GM15510 (cell line): ENCODE measurements around the gene MRPL2.

Experiments used
- POLR2A ChIP-seq: IDR thresholded peaks from 3 replicates; pipeline ENCODE4 v1.6.1; 2011; ENCODE audit warnings: borderline replicate concordance; ENCODE audit not compliant: insufficient read length; ENCODE audit errors: extremely low read depth

MRPL2 gene

DNA sequence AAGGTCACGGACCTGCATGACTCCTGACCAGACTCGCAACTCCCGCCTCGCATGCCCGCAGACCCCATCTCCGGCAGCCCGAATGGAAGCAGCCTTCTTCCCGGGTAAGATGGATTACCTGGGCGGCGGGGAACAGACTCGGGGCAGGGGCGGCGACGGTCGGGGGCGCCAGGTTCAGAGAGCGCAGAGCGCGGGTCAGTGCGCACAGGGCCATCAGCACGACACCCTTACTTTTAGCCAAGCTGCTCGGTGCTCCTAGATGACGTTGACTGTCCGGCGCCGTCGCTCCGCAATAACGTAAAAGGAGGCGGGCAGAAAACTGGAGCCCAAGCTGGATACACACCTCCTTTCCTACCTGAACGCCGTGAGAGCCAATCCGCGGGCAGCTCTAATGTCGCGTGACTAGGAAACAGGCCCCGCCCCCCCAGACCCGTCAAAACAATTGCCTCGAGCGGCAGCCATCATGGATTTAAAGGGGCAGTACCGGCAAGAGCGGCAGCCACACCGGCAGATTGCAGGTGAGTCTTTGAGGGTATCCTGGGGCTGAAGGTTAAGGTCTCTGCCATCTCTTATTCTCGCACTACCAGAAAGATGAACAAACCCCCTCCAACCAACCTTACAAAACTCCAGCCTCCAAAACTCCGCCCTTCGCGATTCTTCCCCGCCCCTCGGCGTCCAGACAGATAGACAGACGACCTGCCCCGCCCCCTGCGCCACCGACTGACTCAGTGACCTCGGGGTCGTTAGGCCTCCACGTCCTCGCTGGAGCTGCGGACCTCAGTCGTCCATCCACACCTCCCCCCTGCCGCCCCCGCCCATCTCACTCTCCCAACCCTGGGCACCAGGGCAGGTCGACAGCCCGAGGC is at the start of gene MRPL2, which contains the start of gene KLC4:
Gene MRPL2, minus strand, starts transcription at position 267 of the 866 bp plus-strand sequence. Its CDS starts 53 bp downstream, at position 214.
Gene KLC4, plus strand, starts transcription at position 464 of the 866 bp plus-strand sequence. CDS start 1,705 bp downstream, outside the sequence.
- TF ChIP-seq POLR2A, result peak; percentile 91

DNA sequence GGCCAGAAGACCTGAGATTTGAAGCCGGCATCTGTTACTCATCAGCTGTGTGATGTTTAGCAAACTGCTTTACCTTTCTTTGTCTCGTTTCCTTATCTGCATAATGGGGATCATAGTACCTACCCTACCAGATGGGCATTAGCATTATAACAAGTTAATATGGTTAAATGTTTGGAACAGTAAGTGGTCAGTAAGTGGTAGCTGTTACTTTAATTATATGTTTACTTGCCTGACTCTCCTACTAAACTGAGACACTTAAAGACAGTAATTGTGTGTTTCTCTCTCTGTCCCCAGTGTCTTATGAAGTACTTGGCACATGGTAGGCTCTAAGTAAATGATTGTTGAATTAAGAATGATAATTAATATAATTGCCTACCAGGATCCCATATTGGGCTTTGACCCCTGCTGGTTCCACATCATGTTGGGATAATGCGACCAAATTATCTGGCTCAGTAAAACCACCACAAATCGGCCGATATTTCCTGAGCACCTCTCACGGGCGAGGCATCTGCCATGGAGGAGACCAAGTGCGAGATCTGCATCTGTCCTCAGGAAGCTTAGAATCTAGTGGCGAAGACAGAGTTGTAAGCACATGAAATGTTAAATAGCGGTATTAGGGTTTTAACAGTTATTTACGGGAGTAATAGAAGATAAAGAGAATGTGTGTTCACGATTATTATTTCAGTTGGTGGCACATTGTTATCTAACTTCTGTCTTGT is 48.3 kb upstream of the MRPL2 start:
- TF ChIP-seq POLR2A, result no peak

DNA sequence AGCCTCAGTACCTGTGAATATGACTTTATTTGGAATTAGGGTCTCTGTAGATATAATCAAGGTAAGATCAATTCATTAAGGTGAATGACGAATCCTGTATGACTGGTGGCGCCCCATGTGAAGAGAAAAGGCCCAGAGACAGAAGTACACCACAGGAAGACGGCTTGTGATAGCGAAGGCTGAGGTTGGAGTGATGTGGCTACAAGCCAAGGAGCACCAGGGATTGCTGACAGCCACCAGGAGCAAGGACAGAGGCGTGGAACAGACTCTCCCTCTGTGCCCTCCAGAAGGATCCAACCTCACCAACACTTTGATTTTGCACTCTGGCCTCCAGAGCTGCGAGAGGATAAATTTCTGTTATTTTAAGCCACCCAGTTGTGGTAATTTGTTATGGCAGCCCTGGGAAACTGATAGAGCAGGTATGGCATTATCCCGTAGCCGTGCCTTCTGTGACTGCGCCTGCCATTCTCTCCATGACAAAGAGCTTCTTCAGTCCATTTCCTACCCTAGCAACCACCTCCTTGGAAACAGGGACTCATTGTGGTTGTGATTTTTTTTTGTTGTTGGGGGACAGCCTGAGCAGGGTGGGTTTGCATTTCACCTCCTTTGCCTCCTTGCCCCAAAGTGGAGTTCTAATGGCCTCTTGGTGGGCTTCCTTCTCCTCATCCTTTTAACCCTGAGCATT is 46.4 kb upstream of the MRPL2 start:
- no peak for TF ChIP-seq POLR2A

DNA sequence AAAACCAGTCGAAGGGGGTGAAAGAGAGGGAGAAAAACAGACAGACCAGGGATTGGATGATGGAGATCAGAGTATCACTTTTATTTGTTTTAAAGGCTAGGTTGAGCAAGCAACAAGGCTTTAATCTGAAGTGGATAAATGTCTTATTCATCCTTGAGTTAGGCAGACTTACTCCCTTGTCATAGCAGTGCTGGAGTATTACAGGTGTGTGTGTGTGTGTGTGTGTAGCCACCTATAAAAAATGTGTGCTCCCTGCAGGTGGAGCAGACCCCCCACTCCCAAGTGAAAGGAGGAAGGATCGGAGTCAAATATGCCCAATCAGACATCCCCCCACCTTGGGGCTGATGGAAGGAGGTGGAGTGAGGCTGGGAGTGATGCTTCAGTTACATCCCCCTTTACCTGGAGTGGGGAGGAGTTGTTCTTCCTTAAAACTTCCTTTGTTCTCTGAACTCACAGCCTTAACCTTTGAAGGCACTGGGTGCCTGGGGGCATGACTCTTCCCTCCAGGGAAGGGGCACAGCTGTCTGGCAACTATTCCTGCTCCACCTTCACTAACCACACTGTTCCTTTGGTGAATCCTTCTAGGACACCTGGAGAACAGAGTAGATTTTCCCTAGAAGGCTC is 44.1 kb upstream of the MRPL2 start:
- no peak for TF ChIP-seq POLR2A

DNA sequence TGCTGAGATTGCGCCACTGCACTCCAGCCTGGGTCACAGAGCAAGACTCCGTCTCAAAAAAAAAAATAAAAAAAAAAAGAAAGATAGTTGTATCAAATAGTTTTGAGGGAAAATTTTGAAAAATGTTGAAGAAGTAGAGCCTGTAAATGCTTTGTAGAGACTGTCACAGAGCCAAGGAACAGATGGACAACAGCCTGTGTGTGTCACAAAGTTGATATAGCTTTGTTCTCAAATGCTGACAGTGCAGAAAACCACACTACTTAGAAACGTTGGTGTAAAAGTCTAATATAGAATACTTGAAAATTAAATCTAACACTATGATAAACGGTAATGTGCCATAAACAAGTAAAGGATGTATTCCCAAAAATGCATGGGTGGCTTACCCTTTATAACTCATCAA is 42.3 kb upstream of the MRPL2 start:
- no peak for TF ChIP-seq POLR2A

DNA sequence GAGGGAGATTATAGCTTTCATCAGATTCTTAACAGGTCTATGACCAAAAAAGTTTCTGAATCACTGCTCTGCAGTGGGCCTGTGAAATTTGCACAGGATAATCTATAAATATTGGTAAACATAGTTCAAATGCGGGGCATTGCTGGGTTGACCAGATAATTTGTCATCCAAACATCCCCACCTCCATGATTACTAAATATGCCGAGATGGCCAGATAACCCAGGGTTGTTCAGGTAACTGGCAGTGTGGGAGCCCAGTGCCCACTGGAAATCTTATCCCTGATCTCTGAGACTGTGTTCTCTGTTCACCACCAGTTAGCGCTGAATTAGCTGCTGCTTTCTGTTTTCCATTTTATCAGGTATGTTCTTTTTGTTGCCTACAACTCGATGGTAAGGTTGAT is 38.3 kb upstream of the MRPL2 start:
- no peak for TF ChIP-seq POLR2A

DNA sequence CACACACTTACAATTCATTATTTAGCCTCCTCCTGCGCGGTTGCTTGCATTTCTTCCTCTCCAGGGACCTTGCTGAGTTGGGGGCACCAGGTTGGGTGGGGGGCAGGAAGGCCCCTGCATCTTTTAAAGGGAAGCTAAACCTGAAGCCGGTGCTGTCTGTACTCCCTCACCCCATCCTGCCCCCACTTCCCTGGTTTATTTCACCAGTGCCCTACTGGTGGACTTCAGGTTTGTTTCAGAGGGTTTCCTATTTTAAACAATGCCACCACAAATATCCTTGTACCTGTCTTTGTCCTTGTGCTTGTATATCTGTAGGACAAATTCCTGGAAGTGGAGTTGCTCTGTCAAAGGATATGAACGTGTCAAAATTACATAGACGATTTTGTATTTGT is 37.9 kb upstream of the MRPL2 start:
- TF ChIP-seq POLR2A, result no peak

DNA sequence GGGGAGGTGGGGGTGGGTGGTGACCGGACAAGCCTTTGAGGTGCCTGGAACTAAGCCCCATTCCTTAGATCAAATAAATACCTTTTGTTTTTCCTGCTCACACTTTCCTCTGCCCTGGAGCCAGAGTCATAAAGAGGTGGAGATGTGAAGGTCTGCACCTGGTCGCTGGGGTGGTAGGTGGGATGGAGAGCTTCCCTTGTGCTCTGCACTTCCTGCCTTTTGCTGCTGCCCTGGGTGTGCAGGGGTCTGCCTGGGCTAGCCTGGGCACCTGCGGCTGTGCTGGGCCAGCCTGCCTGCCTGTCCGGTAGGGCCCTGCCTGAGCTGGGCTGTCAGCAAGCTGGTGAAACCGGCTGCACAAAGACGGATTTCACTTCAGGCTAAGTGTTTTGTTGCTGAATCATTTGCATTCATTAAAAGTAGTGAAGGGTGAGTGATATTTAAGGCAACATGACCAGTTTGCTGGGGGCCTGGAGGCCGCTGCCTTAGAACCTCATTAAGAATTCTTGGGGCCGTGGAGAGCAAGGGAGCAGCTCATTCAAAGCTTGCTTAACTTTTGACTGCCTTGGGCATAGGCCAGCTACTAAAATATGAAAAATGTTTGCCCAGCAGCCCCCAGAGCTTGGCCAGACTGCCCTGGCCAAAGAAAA is 37.3 kb upstream of the MRPL2 start:
- TF ChIP-seq POLR2A, result no peak

DNA sequence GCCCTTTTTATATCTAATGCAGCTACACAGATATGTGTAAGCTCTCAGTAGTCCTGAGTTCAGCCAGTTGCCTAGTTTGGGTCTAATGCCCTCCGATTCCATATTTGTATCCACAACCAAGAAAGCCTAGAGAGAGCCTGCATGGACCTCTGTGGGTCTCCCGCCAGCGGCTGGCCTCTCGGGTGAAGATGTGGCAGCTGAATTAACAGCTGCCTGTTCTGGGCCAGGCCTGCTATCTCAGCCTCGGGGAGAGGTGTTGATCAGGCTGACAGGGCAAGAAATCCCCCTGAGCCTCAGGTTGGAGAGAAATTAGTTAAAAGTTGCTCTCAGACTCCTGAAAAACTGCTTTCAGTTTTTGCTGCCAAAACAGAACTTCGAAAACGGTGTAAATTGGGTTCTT is 36.7 kb upstream of the MRPL2 start:
- TF ChIP-seq POLR2A, result no peak

DNA sequence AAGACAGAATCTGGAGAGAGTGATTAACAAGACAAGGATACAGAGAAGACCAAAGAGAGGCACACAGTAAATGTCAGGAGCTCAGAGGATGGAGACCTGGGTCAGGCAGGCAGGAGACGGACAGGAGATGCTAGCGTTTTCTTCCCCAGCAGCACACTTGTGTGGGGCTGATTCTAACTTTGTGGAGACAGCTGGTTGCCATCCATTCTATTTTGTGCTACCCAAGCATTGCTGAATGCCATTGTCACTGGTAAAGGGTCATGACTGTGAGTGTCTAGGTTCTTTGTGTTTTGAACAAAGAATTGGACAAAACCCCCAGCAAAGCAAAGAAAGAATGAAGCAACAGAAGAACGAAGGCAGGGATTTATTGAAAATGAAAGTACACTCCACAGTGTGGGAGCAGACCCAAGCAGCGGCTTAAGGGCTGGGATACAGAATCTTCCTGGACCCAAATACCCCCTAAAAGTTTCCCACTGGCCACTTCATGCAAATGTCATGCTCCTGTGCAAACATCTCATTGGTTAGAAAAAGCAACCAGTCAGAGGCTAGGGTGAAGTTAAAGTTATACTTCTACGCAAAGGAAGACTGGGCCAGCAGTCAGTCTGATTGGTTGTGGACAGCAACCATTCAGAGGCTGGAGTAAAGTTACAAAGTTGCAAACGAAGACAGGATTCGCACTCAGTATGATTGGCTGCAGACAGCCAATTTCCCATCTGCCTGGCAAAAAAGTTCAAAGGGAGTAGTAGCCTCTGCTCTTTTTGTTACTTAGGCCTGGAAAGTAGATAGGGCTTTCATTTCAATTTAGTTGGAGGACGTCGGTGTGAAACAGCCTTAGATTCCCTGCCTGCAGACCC is 34.4 kb upstream of the MRPL2 start:
- TF ChIP-seq POLR2A, result no peak

DNA sequence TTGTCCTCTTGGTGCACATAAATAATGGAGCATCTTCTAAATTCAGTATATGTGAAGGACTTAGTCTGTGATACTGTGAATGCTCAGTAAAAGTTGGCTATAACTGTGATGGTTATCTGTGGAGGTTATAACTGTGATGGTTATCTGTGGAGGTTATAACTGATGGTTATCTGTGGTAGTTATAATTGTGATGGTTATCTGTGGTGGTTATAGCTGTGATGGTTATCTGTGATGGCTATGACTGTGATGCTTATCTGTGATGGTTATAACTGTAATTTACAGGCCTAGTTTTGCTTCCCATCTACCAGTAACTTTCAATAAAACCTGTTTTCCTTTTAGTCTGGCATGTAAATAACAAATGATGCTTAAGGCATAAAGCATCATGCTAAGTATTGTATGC is 33.4 kb upstream of the MRPL2 start:
- no peak for TF ChIP-seq POLR2A

DNA sequence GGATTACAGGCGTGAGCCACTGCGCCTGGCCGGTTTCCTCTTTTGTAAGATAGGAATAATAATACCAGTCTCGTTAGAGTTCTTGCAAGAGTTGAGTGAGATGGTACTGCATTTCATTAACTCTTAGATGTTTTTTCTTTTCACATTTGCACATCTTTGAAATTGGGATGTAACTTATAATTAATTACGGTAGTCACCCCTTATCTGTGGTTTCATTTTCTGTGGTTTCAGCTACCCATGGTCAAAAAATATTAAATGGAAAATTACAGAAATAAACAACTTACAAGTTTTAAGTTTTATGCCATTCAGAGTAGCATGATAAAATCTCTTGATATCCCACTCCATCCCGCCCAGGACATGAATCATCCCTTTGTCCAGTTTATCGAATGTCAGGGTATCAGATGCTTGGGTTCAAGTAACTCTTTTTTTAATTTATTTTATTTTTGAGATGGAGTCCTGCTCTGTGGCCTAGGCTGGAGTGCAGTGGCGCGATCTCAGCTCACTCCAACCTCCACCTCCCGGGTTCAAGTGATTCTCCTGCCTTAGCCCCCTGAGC is 32.3 kb upstream of the MRPL2 start:
- TF ChIP-seq POLR2A, result no peak

DNA sequence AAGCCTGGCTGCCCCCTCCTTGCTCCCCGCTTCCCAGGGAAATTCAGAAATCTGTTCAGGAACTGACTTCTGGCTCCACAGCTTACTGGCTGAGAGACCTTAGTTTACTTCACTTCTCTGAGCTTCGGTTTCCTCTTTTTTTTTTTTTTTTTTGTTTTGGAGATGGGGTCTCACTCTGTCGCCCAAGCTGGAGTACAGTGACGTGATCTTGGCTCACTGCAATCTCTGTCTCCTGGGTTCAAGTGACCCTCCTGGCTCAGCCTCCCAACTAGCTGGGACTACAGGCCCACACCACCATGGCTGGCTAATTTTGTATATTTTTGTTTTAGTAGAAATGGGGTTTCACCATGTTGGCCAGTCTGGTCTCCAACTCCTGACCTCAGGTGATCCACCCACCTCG is 31.8 kb upstream of the MRPL2 start:
- TF ChIP-seq POLR2A, result no peak
